IMR-90 (cell line): ENCODE measurements around the gene CAVIN1.

Experiments
- BHLHE40 ChIP-seq: fragments of 150-350 bp; IDR thresholded peaks from 2 replicates; pipeline ENCODE4 v1.6.1; 2016; ENCODE audit warnings: mild to moderate bottlenecking, low read depth, low read length
- CEBPB ChIP-seq: IDR thresholded peaks from 2 replicates; pipeline ENCODE4 v1.6.1; 2012; ENCODE audit warnings: low read depth, low read length, improper control_type of control experiment
- FOS ChIP-seq: fragments of 150-350 bp; IDR thresholded peaks from 2 replicates; pipeline ENCODE4 v1.6.1; 2016; ENCODE audit warnings: low read depth, low read length
- MXI1 ChIP-seq: IDR thresholded peaks from 2 replicates; pipeline ENCODE4 v1.6.1; 2012; ENCODE audit warnings: low read depth, mild to moderate bottlenecking, low read length, moderate library complexity, borderline replicate concordance
- POLR2A ChIP-seq: IDR thresholded peaks from 2 replicates; pipeline ENCODE4 v1.6.1; 2012; ENCODE audit warnings: mild to moderate bottlenecking, low read depth, low read length
- SMC3 ChIP-seq: fragments of 150-350 bp; IDR thresholded peaks from 2 replicates; pipeline ENCODE4 v1.6.1; 2016; ENCODE audit warnings: low read depth, mild to moderate bottlenecking, antibody characterized with exemption, low read length, moderate library complexity
- TF ChIP-seq, protein P1 (sequence below): conservative IDR thresholded peaks from 2 replicates; pipeline ENCODE4 v1.5.1; 2012; ENCODE audit warnings: mild to moderate bottlenecking, low read depth, low read length, improper control_type of control experiment

GRCh38 chr17:42457107-42457792 lies 34.2 kb upstream of the CAVIN1 start:
- TF ChIP-seq, protein P1, sequence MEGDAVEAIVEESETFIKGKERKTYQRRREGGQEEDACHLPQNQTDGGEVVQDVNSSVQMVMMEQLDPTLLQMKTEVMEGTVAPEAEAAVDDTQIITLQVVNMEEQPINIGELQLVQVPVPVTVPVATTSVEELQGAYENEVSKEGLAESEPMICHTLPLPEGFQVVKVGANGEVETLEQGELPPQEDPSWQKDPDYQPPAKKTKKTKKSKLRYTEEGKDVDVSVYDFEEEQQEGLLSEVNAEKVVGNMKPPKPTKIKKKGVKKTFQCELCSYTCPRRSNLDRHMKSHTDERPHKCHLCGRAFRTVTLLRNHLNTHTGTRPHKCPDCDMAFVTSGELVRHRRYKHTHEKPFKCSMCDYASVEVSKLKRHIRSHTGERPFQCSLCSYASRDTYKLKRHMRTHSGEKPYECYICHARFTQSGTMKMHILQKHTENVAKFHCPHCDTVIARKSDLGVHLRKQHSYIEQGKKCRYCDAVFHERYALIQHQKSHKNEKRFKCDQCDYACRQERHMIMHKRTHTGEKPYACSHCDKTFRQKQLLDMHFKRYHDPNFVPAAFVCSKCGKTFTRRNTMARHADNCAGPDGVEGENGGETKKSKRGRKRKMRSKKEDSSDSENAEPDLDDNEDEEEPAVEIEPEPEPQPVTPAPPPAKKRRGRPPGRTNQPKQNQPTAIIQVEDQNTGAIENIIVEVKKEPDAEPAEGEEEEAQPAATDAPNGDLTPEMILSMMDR: no peak
- TF ChIP-seq CEBPB: no peak
- TF ChIP-seq BHLHE40: no peak
- TF ChIP-seq FOS: no peak
- TF ChIP-seq POLR2A: no peak
- no peak for TF ChIP-seq MXI1
- no peak for TF ChIP-seq SMC3
